Muscle of leg (tissue), 11 donors: ENCODE measurements around the gene BAG3. TPM values are rescaled to one million over a fixed set of nuclear protein-coding genes. Genes with fewer than 3 reads are reported as not detected.
A peak's percentile ranks its signal among the peaks of the same experiment; 100 is the strongest.
"Not testable (repeated sequence)": the region's sequence is repeated elsewhere in the genome, so short reads cannot be mapped to it uniquely, and the experiment has no call there.

Source experiments
- DNase-seq: peaks from one replicate; pipeline ENCODE4 v3.0.0; 2013
- H3K27ac ChIP-seq: one replicate; pipeline ENCODE4 v1.5.1; 2013; ENCODE audit warnings: mild to moderate bottlenecking, low read length, control low read depth
- H3K27me3 ChIP-seq: one replicate; pipeline ENCODE4 v1.6.1; 2013; ENCODE audit warnings: low read length; ENCODE audit not compliant: control insufficient read depth, insufficient read depth
- H3K36me3 ChIP-seq: one replicate; pipeline ENCODE4 v1.6.1; 2013; ENCODE audit warnings: low read length; ENCODE audit not compliant: control insufficient read depth, insufficient read depth
- H3K4me1 ChIP-seq: one replicate; pipeline ENCODE4 v1.6.1; 2013; ENCODE audit warnings: low read length; ENCODE audit not compliant: control insufficient read depth, insufficient read depth
- H3K4me3 ChIP-seq: one replicate; pipeline ENCODE4 v1.5.1; 2013; ENCODE audit warnings: low read length, control low read depth
- H3K9me3 ChIP-seq: replicated peaks from 2 replicates; pipeline ENCODE4 v1.6.1; 2013; ENCODE audit warnings: low read depth, low read length; ENCODE audit not compliant: control insufficient read depth
- WGBS: methylation state at CpG from one replicate; pipeline ENCODE4 v1.1.5; 2013; ENCODE audit warnings: missing lambda C conversion rate; ENCODE audit not compliant: insufficient coverage; 5-methylcytosine and 5-hydroxymethylcytosine counted together
- polyA plus RNA-seq, 8 donors: library from polyadenylated mRNA; unstranded; fragments of 120-200 nt; gene quantifications; one replicate each; pipeline versions ENCODE4 v1.2.1 to v1.2.3, GENCODE V29; 2013; ENCODE audit warnings: inconsistent platforms in 1 of 8, low replicate concordance in 1 of 8; ENCODE audit not compliant: insufficient read length in 8 of 8, insufficient read depth in 1 of 8
- total RNA-seq: library from RNA; stranded (reverse); fragments of 120-200 nt; gene quantifications from one replicate; pipeline ENCODE4 v1.2.4, GENCODE V29; 2013

BAG3 gene
- total and polyA plus RNA-seq, 9 donors = 9.1 to 45.4 (median 39.5) TPM

GRCh38 chr10:119616882-119617570, 34.2 kb upstream of the BAG3 start:
- 70% methylated on average over 3 of the region's 13 CpGs for whole genome bisulfite sequencing
- DNase-seq = no peak
- no peaks in the 10 kb centered on the region for H3K27me3 ChIP-seq

DNA sequence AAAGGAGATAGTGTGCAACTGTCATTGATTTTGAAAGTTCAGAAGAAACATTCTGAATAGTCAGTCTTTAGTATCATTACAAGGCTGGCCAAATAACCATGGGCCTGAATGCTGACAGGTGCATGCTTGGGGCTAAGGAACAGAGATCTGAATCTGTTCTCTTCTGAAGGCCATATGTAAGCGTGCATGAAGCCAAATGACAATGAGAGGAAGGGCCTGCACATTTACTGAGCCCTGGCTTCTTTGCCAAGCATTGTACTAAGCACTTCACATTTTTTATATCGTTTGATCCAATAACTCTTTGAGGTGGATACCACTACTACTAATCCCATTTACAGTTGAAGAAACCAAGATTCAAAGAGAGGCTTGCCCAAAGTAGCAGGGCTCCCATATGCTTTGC, 32.0 kb upstream of the BAG3 start:
- Histone ChIP-seq H3K9me3 (no peaks in the 10 kb centered on the region), H3K36me3 (no peaks in the 10 kb centered on the region), H3K27ac (peak overlapping the region; percentile 67), H3K4me3 (no peak overlapping the region), H3K4me1 (peaks cover 22% of the 10 kb centered on the region), H3K27me3 (no peaks in the 10 kb centered on the region)
- peak; percentile 44 for DNase-seq
- 10% methylated on average over 1 of the region's 2 CpGs for WGBS

More at GRCh38 chr10:119616882-119617570, 34.2 kb upstream of the BAG3 start:
- Histone ChIP-seq H3K27ac (no peak overlapping the region), H3K36me3 (no peaks in the 10 kb centered on the region), H3K4me3 (no peak overlapping the region), H3K4me1 (peaks cover 22% of the 10 kb centered on the region), H3K9me3 (no peaks in the 10 kb centered on the region)

DNA sequence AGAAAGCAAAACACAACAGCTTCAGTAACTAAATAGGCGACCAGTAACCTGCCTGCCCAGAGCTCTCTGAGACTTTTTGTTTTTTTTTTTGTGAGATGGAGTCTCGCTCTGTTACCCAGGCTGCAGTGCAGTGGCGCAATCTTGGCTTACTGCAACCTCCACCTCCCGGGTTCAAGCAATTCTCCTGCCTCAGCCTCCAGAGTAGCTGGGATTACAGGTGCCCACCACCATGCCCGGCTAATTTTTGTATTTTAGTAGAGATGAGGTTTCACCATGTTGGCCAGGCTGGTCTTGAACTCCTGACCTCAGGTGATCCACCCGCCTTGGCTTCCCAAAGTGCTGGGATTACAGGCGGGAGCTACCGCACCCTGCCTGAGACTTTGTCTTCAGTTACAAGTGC, 31.4 kb upstream of the BAG3 start:
- H3K27ac ChIP-seq, H3K27me3 ChIP-seq, DNase-seq, H3K4me3 ChIP-seq, H3K9me3 ChIP-seq, H3K36me3 ChIP-seq: not testable (repeated sequence)
- 96% methylated on average over 3 of the region's 8 CpGs for WGBS
- H3K4me1 ChIP-seq = peaks cover 22% of the 10 kb centered on the region

GRCh38 chr10:119620241-119621077, 30.7 kb upstream of the BAG3 start:
- 59% methylated on average over 5 of the region's 10 CpGs for WGBS
- Histone ChIP-seq H3K4me3 (no peak overlapping the region), H3K27me3 (no peaks in the 10 kb centered on the region), H3K9me3 (no peaks in the 10 kb centered on the region), H3K4me1 (peaks cover 22% of the 10 kb centered on the region), H3K27ac (no peak overlapping the region), H3K36me3 (no peaks in the 10 kb centered on the region)
- no peak for DNase-seq

DNA sequence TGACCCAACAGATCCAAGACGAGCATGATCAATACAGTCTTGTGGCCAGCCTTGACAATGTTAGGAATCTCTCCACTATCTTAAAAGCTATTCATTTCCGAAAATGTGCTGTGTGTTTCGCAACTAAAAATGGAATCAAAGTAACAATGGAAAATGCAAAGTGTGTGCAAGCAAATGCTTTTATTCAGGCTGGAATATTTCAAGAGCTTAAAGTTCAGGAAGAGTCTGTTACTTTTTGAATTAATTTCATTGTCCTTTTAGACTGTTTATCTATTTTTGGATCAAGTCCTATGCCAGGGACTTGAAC, 30.1 kb upstream of the BAG3 start:
- no peak overlapping the region for H3K27ac ChIP-seq
- 50% methylated on average over 1 of the region's 3 CpGs for WGBS

GRCh38 chr10:119625570-119626280, 25.5 kb upstream of the BAG3 start:
- Histone ChIP-seq H3K36me3 (no peaks in the 10 kb centered on the region), H3K4me1 (no peaks in the 10 kb centered on the region), H3K27me3 (no peaks in the 10 kb centered on the region), H3K4me3 (no peak overlapping the region), H3K9me3 (no peaks in the 10 kb centered on the region), H3K27ac (no peak overlapping the region)
- DNase-seq = no peak
- 100% methylated on average over 3 of the region's 6 CpGs for WGBS

More for the DNA sequence above, 30.1 kb upstream of the BAG3 start:
- Histone ChIP-seq H3K4me3 (no peak overlapping the region), H3K9me3 (no peaks in the 10 kb centered on the region), H3K4me1 (peaks cover 22% of the 10 kb centered on the region), H3K36me3 (no peaks in the 10 kb centered on the region), H3K27me3 (no peaks in the 10 kb centered on the region)
- no peak for DNase-seq

DNA sequence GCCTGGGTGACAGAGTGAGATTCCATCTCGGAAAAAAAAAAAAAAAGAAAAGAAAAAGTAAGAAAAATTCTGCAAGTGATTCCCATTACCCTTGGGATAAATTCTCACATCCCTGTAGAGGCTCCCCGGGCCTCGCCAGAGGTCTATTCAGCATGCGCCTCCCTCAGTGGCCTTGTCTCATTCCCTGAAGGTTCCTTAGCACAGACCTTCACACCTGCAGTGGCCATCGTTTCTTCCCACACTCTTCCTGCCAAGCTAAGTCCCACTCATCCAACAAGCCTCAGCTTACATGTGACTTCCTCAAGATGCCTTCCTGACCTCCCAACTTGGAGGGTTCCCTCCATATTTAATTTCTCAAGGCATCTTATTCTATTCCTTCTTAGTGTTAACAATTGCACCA, 20.9 kb upstream of the BAG3 start:
- no peak overlapping the region for H3K4me3 ChIP-seq
- DNase-seq = no peak
- WGBS = 64% methylated on average over 4 of the region's 5 CpGs

DNA sequence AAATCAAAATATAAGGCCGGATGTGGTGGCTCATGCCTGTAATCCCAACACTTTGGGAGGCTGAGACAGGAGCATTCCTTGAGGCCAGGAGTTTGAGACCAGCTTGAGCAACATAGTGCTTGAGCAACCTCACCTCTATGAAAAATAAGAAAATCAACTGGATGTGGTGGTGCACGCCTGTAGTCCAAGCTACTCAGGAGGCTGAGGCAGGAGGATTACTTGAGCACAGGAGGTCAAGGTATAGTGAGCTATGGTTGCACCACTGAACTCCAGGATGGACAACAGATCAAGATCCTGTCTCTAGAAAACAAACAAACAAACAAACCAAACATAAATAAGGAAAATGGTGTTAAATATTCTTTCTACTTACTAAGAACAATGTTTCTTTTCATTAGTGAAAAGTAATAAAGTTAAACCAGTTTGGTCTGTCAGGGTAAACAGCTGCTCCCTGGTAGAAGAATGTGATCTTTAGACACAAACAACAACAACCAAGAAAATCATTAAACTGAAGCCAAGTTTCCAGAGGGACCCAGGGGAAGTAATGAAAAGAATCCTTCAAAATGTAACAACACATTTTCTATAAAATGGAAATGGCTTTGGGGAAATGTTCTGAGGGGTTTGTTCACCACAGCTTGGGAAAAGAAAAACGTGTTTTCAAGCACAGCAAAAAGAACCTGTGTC, 17.5 kb upstream of the BAG3 start:
- H3K4me3 ChIP-seq = no peak overlapping the region
- H3K27ac ChIP-seq = no peak overlapping the region
- H3K27me3 ChIP-seq = no peaks in the 10 kb centered on the region
- H3K36me3 ChIP-seq = no peaks in the 10 kb centered on the region
- no peaks in the 10 kb centered on the region for H3K9me3 ChIP-seq
- peak; percentile 88 for DNase-seq
- no peaks in the 10 kb centered on the region for H3K4me1 ChIP-seq
- WGBS = no CpG with 5 or more reads among the region's 3 CpGs

More for the DNA sequence above, 20.9 kb upstream of the BAG3 start:
- Histone ChIP-seq H3K27ac (no peak overlapping the region), H3K4me1 (no peaks in the 10 kb centered on the region), H3K27me3 (no peaks in the 10 kb centered on the region), H3K36me3 (no peaks in the 10 kb centered on the region), H3K9me3 (no peaks in the 10 kb centered on the region)

GRCh38 chr10:119634219-119634544, 17.0 kb upstream of the BAG3 start:
- no peak overlapping the region for H3K4me3 ChIP-seq

GRCh38 chr10:119637631-119638030, 13.5 kb upstream of the BAG3 start:
- no peaks in the 10 kb centered on the region for H3K4me1 ChIP-seq
- no peaks in the 10 kb centered on the region for H3K36me3 ChIP-seq
- no peak overlapping the region for H3K4me3 ChIP-seq
- no peak overlapping the region for H3K27ac ChIP-seq
- 51% methylated on average over 3 of the region's 4 CpGs for WGBS
- H3K9me3 ChIP-seq = no peaks in the 10 kb centered on the region
- no peaks in the 10 kb centered on the region for H3K27me3 ChIP-seq
- no peak for DNase-seq

More at GRCh38 chr10:119634219-119634544, 17.0 kb upstream of the BAG3 start:
- DNase-seq = no peak
- Histone ChIP-seq H3K27ac (no peak overlapping the region), H3K4me1 (no peaks in the 10 kb centered on the region), H3K9me3 (no peaks in the 10 kb centered on the region), H3K27me3 (no peaks in the 10 kb centered on the region), H3K36me3 (no peaks in the 10 kb centered on the region)
- WGBS = 20% methylated on average over 1 of the region's 1 CpG
